Right lobe of liver (tissue), 4 donors: ENCODE measurements around the gene ERC1.

ENCODE experiments used
- CTCF ChIP-seq, 4 donors: fragments of 200-600 bp in 3 of 4; fragments of 450-650 bp in 1 of 4; IDR thresholded peaks; one replicate each; pipeline versions ENCODE4 v1.5.1 to v1.8.0; 2016 to 2022; ENCODE audit warnings: antibody characterized with exemption in 4 of 4, mild to moderate bottlenecking in 2 of 4
- POLR2A ChIP-seq: fragments of 450-650 bp; IDR thresholded peaks from one replicate; pipeline ENCODE4 v1.6.1; 2017; ENCODE audit warnings: antibody characterized with exemption, mild to moderate bottlenecking
- donor health status: DM: no; HTN: no; CAD: no.
- donor health status: DM: no; HTN: no; CAD: no.
- donor health status: DM: no; HTN: yes; CAD: no.

GRCh38 chr12:1350055-1350933 is 359.3 kb downstream of the ERC1 start:
- TF ChIP-seq CTCF (IDR thresholded peaks at IDR 0.05) (no peak), POLR2A (no peak)
